ENCODE data around the gene ARHGEF4. TPM values are rescaled to one million over a fixed set of nuclear protein-coding genes. Genes with fewer than 3 reads are reported as not detected.
"Not testable (repeated sequence)": the region's sequence is repeated elsewhere in the genome, so short reads cannot be mapped to it uniquely, and the experiment has no call there.

ARHGEF4 gene
- total RNA-seq, 6 experiments from 2014 or later, result 0.44 to 6.7 (median 0.67) TPM; not detected in 2

GRCh38 chr2:130986890-130987493 lies 150.3 kb downstream of the ARHGEF4 start:
- Histone ChIP-seq H3K4me3 (no peak overlapping the region), H3K9me3 (no peaks in the 10 kb centered on the region), H3K27ac (no peak overlapping the region), H3K4me1 (no peaks in the 10 kb centered on the region), H3K27me3 (no peaks in the 10 kb centered on the region), H3K36me3 (no peaks in the 10 kb centered on the region)
- DNase-seq (no peak), ATAC-seq (peak in 1 of 4 donors; percentile 42)
- intact Hi-C loops (cut with DNase I), result no loop called here
- TF ChIP-seq POLR2A (IDR thresholded peaks at IDR 0.05) (no peak), CTCF (IDR thresholded peaks at IDR 0.05) (no peak)
- no CpG with 5 or more reads among the region's 11 CpGs for WGBS (ENCODE audit: insufficient coverage, low coverage, low lambda C conversion rate, missing lambda C conversion rate)

GRCh38 chr2:130987519-130988425 lies 151.1 kb downstream of the ARHGEF4 start:
- DNase-seq, result no peak
- Histone ChIP-seq H3K4me1 (no peaks in the 10 kb centered on the region), H3K4me3 (no peak overlapping the region), H3K9me3 (no peaks in the 10 kb centered on the region), H3K27ac (no peak overlapping the region), H3K36me3 (no peaks in the 10 kb centered on the region), H3K27me3 (no peaks in the 10 kb centered on the region)
- intact Hi-C loops (cut with DNase I), result no loop called here
- ATAC-seq, result no peak
- WGBS (ENCODE audit: insufficient coverage, low coverage, low lambda C conversion rate, missing lambda C conversion rate), result 44% methylated on average over 11 of the region's 15 CpGs
- TF ChIP-seq CTCF (IDR thresholded peaks at IDR 0.05) (no peak), POLR2A (IDR thresholded peaks at IDR 0.05) (no peak)

GRCh38 chr2:130991446-130991845 lies 154.7 kb downstream of the ARHGEF4 start:
- H3K9me3 ChIP-seq; H3K4me1 ChIP-seq; H3K27me3 ChIP-seq; H3K36me3 ChIP-seq; intact Hi-C loops (cut with DNase I); H3K4me3 ChIP-seq; H3K27ac ChIP-seq; ATAC-seq; DNase-seq: not testable (repeated sequence)
- WGBS (ENCODE audit: insufficient coverage, low coverage, low lambda C conversion rate, missing lambda C conversion rate), result no CpG with 5 or more reads among the region's 32 CpGs

- H3K9me3 ChIP-seq; H3K27me3 ChIP-seq; intact Hi-C loops (cut with DNase I); H3K36me3 ChIP-seq; H3K4me1 ChIP-seq; DNase-seq; H3K27ac ChIP-seq; H3K4me3 ChIP-seq; ATAC-seq: not testable (repeated sequence)
- WGBS (ENCODE audit: insufficient coverage, low coverage, low lambda C conversion rate, missing lambda C conversion rate), result 78% methylated on average over 6 of the region's 10 CpGs
Observed at GRCh38 chr2:130992003-130992402, 155.3 kb downstream of the ARHGEF4 start.

GRCh38 chr2:130996691-130997090 lies 160.0 kb downstream of the ARHGEF4 start:
- no peaks in the 10 kb centered on the region for H3K4me1 ChIP-seq
- H3K27me3 ChIP-seq, result no peaks in the 10 kb centered on the region
- DNase-seq (no peak), ATAC-seq (no peak)
- no peak overlapping the region for H3K27ac ChIP-seq
- no peaks in the 10 kb centered on the region for H3K36me3 ChIP-seq
- WGBS (ENCODE audit: insufficient coverage, low coverage, low lambda C conversion rate, missing lambda C conversion rate), result 43% methylated on average over 2 of the region's 3 CpGs
- H3K4me3 ChIP-seq, result no peak overlapping the region
- TF ChIP-seq POLR2A (IDR thresholded peaks at IDR 0.05), result no peak
- no peak for TF ChIP-seq CTCF (IDR thresholded peaks at IDR 0.05)
- intact Hi-C loops (cut with DNase I), result no loop called here
- H3K9me3 ChIP-seq, result no peaks in the 10 kb centered on the region
